SK-N-SH treated with all-trans-retinoic acid at 6 μM for 48 hours (cell line): Measurements from ENCODE around the gene ETNK2.

Experiments used
- ARNTL ChIP-seq: fragments of 450-650 bp; formaldehyde crosslinking; IDR thresholded peaks from 2 replicates; pipeline ENCODE4 v1.5.0; 2020; ENCODE audit warnings: low read depth, mild to moderate bottlenecking, moderate library complexity, borderline replicate concordance
- GLIS3 ChIP-seq: fragments of 250-450 bp; sonication (Bioruptor Pico); IDR thresholded peaks from 2 replicates; pipeline ENCODE4 v1.5.0; 2020; ENCODE audit warnings: mild to moderate bottlenecking, moderate library complexity
- PATZ1 ChIP-seq: fragments of 250-450 bp; sonication (Bioruptor Pico); IDR thresholded peaks from 2 replicates; pipeline ENCODE4 v1.8.0; 2020; ENCODE audit warnings: mild to moderate bottlenecking, moderate library complexity, borderline replicate concordance
- POU6F1 ChIP-seq: fragments of 250-450 bp; sonication (Bioruptor Pico); IDR thresholded peaks from 2 replicates; pipeline ENCODE4 v1.8.0; 2021; ENCODE audit warnings: low read depth, mild to moderate bottlenecking, moderate library complexity, borderline replicate concordance
- RARB ChIP-seq: fragments of 250-450 bp; sonication (Bioruptor Pico); IDR thresholded peaks from 2 replicates; pipeline ENCODE4 v1.8.0; 2021; ENCODE audit warnings: mild to moderate bottlenecking, moderate library complexity
- ZNF565 ChIP-seq: fragments of 450-650 bp; formaldehyde crosslinking; conservative IDR thresholded peaks from 2 replicates; pipeline ENCODE4 v1.5.0; 2020; ENCODE audit warnings: low read depth, mild to moderate bottlenecking, moderate library complexity

- TF ChIP-seq RARB (no peak), ARNTL (CRISPR knock-in tag) (no peak), ZNF565 (CRISPR knock-in tag) (no peak), PATZ1 (CRISPR knock-in tag) (no peak), GLIS3 (CRISPR knock-in tag) (no peak), POU6F1 (CRISPR knock-in tag) (no peak)
These were observed 60.0 kb downstream of the ETNK2 start for GRCh38 chr1:204091787-204092312.
